ENCODE measurements around the gene FAHD2A.
"Not testable (repeated sequence)": the region's sequence is repeated elsewhere in the genome, so short reads cannot be mapped to it uniquely, and the experiment has no call there.

DNA sequence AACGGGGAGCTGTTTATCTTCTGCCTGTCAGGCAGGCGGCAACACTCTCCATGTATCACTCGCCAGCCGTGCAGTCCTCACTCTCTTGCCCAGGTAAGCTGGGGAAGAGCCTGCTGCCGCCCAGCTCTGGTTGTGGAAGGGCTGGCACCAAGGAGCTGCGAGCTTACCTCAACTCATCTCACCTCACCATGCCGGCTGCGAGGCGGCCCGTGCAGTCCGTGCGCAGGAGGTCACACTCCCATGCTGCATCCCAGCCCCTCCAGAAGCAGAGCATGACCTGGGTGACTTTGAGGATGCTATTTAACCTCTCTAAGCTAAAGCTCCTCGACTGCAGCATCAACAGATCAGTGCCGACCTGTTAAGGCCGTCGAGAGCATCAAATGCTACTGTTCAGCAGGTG lies 13.1 kb downstream of the FAHD2A start:
- TF ChIP-seq, protein P1, sequence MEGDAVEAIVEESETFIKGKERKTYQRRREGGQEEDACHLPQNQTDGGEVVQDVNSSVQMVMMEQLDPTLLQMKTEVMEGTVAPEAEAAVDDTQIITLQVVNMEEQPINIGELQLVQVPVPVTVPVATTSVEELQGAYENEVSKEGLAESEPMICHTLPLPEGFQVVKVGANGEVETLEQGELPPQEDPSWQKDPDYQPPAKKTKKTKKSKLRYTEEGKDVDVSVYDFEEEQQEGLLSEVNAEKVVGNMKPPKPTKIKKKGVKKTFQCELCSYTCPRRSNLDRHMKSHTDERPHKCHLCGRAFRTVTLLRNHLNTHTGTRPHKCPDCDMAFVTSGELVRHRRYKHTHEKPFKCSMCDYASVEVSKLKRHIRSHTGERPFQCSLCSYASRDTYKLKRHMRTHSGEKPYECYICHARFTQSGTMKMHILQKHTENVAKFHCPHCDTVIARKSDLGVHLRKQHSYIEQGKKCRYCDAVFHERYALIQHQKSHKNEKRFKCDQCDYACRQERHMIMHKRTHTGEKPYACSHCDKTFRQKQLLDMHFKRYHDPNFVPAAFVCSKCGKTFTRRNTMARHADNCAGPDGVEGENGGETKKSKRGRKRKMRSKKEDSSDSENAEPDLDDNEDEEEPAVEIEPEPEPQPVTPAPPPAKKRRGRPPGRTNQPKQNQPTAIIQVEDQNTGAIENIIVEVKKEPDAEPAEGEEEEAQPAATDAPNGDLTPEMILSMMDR (IDR thresholded peaks at IDR 0.05) = not testable (repeated sequence)
- TF ChIP-seq EZH2 (IDR thresholded peaks at IDR 0.05) = not testable (repeated sequence)
